Frontal cortex (tissue), 4 donors: ENCODE data around the gene ADI1. TPM values are rescaled to one million over a fixed set of nuclear protein-coding genes. Genes with fewer than 3 reads are reported as not detected.
"Not testable (repeated sequence)": the region's sequence is repeated elsewhere in the genome, so short reads cannot be mapped to it uniquely, and the experiment has no call there.

Experiments
- DNase-seq, 2 donors: peaks; one replicate each; pipeline ENCODE4 v3.0.0; 2012; ENCODE audit warnings: low spot score in 2 of 2
- FAIRE-seq: peaks from 2 replicates; lab custom pipeline; 2012; peaks lifted over from hg19 to GRCh38; lab: Jason Lieb, UNC
- total RNA-seq: library from RNA; depleted of rRNA; stranded (reverse); fragments of >200 nt; gene quantifications from one replicate; pipeline ENCODE4 v1.2.3, GENCODE V29; 2014
- donor health status: control.
- donor health status: control.
- donor health status: control.

Gene ADI1
- total RNA-seq, 1 donor from 2014 or later, result 11.8 TPM

GRCh38 chr2:3532941-3533340 lies 13.6 kb upstream of the ADI1 start:
- no peak for FAIRE-seq
- DNase-seq, result no peak

GRCh38 chr2:3529316-3530025 lies 10.1 kb upstream of the ADI1 start:
- FAIRE-seq (no peak), DNase-seq (no peak)

- no peak for FAIRE-seq
- DNase-seq, result no peak
Observed at GRCh38 chr2:3527886-3528785, 8.8 kb upstream of the ADI1 start.

DNA sequence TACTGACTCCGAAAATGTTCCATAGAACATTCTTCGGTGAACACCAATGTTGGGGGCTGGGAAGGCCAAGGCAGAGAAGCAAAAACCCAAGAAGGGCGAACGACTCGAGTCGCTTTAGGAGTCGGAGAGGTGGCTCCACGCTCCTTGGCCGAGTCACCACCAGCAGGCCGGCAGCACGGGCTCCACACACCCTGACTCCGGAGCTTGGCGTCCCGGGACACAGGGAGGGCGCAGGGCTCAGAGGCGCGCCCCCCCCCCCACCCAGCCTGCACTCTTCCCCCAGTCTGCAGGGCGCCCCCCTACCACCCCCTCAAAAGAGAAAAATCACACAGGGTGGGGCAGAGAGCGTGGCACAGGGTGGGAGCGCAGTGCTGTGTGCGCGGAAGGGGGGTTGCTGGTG lies 7.5 kb upstream of the ADI1 start:
- FAIRE-seq, result no peak

DNA sequence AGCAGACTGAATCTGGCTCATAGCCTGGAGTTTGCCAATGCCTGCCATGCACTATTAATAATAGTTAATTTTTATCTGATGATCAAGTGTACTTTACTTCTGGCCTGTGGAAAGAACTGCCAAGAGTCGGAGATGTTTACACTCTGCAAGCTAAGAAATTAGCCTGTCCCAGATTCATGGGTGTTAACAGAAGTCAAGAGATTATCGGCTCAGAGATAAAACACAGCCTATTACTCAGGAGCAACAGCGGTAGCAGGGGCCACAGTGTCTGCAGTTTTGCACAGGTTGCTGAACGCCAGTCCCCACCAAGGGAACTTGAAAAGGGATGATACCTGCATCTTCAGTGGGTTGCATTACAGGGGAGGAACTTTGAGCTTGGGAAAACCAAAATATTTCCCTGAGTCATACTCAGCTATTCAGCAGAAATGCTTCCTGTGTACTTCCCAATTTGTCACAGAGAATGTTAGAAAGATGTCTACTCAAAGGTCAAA lies 4.3 kb upstream of the ADI1 start:
- no peak for FAIRE-seq
- DNase-seq, result no peak

More for the DNA sequence above, 7.5 kb upstream of the ADI1 start:
- no peak for DNase-seq

GRCh38 chr2:3522961-3523421 lies 3.7 kb upstream of the ADI1 start:
- DNase-seq (no peak), FAIRE-seq (no peak)

DNA sequence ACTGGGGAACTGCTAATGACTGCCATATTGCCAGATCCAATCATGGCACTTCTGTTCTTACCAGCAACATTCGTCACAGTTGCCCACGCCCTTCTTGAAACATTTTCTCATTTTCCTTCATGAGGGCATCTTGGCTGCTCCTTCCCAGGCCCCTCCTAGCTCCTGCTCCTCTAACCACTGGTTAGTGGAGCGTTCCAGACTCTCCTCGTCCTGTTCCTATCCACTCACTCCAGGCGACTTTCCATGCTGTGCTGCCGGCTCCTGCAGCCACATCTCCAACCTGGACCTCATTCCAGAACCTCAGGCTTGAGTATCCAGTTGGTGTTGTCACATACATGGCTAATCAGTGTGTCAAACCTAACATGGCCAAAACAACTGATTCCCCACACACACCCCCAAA lies 1.3 kb upstream of the ADI1 start:
- FAIRE-seq, result no peak
- DNase-seq, result no peak

GRCh38 chr2:3518496-3519254 lies 656 bp downstream of the ADI1 start:
- DNase-seq, result peak; percentile 97
- FAIRE-seq, result no peak

GRCh38 chr2:3517948-3518495 lies 1.3 kb downstream of the ADI1 start:
- DNase-seq (peak in 1 of 2 donors; percentile 34), FAIRE-seq (no peak)

GRCh38 chr2:3516831-3517230 lies 2.5 kb downstream of the ADI1 start:
- no peak for FAIRE-seq

GRCh38 chr2:3515438-3515837 lies 3.9 kb downstream of the ADI1 start:
- FAIRE-seq, result not testable (repeated sequence)

More at GRCh38 chr2:3516831-3517230, 2.5 kb downstream of the ADI1 start:
- no peak for DNase-seq

DNA sequence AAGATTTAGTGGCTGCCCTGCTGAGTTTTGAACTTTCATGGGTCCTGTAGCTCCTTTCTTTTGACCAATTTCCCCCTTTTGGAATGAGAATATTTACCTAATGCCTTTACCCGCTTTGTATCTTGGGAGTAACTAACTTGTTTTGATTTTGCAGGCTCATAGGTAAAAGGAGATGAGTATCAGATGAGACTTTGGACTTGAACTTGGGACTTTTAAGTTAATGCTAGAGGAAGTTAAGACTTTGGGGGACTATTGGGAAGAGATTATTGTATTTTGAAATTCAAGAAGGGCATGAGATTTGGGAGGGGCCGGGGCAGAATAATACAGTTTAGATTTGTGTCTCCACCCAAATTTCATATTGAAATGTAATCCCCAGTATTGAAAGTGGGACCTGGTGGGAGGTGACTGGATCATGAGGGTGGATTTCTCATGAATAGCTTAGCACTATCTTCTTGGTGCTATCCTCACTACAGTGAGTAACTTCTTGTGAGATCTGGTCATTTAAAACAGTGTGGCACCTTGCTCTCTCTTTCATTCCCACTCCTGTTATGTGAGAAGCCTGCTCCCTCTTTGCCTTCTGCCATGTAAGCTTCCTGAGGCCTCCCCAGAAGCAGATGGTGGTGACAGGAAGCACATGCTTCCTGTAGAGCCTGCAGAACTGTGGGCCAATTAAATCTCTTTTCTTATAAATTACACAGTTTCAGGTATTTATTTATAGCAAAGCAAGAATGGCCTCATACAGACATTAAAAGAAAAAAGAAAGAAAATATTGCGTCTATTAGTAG lies 6.1 kb downstream of the ADI1 start:
- FAIRE-seq (no peak), DNase-seq (no peak)

More at GRCh38 chr2:3515438-3515837, 3.9 kb downstream of the ADI1 start:
- DNase-seq, result not testable (repeated sequence)

GRCh38 chr2:3512086-3512485 lies 7.2 kb downstream of the ADI1 start:
- no peak for FAIRE-seq
- DNase-seq, result no peak

DNA sequence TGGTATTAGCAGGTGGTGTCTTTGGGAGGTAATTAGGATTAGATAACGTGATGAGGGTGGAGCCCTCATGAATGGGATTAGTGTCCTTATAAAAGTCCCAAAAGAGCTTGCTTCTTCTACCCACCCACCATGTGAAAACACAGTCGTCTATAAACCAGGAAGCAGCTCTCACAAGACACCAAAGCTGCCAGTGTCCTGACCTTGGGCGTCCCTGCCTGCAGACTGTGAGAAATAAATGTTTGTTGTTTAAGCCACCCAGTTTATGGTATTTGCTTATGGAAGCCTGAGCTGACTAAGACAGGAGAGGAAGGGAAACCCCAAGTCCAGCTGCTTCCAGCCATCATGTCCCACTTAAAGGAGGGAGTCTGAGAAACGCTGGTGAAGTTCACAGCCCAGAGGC lies 13.6 kb downstream of the ADI1 start:
- FAIRE-seq (no peak), DNase-seq (no peak)

- FAIRE-seq, result no peak
- DNase-seq, result no peak
Observed at GRCh38 chr2:3504741-3505140, 14.6 kb downstream of the ADI1 start.

- FAIRE-seq, result no peak
- DNase-seq, result no peak
Observed at GRCh38 chr2:3503483-3503882, 15.8 kb downstream of the ADI1 start.

DNA sequence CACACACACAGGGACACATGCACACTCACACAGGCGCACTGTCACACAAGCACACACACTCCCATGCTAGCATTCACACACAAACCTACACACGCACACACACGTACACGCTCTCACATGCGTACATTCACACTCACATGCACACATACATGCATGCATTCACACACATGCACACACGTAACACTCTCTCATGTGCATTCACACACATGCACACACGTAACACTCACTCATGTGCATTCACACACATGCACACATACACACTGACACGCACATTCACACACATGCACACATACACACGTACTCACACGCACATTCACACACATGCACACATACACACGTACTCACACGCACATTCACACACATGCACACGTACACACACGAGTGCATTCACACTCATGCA lies 16.3 kb downstream of the ADI1 start:
- FAIRE-seq, result no peak
- no peak for DNase-seq

DNA sequence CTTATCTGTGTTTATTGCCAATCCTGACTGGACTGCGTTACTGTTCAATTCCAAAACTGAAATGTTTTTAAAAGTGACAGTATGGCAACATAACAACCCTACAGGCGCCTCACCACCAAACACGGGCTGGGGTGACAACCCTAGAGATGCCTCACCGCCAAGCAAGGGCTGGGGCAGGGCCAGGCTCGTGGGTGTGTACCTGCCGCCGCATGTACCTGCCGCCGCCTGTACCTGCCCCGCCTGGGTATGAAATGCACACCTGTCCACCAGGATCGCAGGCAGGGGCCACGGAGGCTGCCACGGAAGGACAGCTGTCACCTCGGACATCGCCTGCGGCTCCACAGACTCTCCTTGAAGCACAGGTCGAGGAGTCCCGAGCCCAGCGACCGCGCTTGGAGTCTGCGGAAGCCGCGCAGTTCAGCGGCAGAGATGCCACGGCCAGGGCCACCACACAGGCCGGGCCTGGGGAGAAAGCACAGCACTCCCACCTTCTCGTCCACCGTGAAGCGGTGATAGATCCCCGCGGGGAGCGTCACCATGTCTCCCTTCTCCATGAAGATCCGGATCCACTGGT lies 18.9 kb downstream of the ADI1 start:
- DNase-seq (no peak), FAIRE-seq (no peak)
